HG03558 (cell line): ENCODE results near the gene PTPRA.
"Not testable (repeated sequence)": the region's sequence is repeated elsewhere in the genome, so short reads cannot be mapped to it uniquely, and the experiment has no call there.

Experiments
- ATAC-seq: cut with Tn5 transposase; IDR thresholded peaks from one replicate; pipeline ENCODE4 v1.9.1; 2021; ENCODE audit warnings: moderate number of reproducible peaks; ENCODE audit not compliant: unreplicated experiment; ENCODE audit errors: extremely low read depth

Gene PTPRA

DNA sequence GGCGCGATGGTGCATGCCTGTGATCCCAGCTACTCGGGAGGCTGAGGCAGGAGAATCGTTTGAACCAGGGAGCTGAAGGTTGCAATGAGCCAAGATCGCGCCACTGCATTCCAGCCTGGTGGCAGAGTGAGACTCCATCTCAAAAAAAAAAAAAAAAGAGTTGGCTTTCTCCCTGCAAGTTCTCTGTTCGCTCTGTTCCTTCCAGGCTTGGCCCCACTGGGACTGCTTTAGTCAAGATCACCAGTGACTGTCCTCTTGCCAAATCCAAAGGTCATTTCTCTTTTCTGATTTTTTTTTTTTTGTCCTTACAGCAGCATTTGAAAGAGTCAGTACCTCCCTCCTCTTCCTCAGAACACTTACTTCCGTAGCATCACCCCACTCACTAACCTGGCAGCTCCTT, 159.3 kb downstream of the PTPRA start:
- ATAC-seq = no peak

DNA sequence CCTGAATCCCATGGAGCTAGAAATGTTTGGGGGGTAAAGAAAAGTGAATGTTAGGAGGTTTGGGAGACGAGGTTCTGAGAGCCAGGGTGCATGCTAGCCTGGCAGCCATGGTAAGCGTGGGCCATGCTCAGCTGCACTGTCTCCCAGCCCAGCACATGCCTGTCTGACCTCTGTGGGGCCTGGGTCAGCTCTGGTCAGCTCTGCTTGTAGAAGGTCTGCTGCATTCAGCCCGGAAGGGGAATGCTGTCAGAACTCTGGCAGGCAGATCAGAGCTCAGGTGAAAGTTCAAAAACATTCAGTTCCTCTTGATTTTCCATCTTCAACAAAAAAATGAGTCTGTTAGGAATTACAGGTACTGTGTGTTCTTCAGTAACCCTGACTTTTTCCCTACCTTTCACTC, 164.4 kb downstream of the PTPRA start:
- no peak for ATAC-seq

DNA sequence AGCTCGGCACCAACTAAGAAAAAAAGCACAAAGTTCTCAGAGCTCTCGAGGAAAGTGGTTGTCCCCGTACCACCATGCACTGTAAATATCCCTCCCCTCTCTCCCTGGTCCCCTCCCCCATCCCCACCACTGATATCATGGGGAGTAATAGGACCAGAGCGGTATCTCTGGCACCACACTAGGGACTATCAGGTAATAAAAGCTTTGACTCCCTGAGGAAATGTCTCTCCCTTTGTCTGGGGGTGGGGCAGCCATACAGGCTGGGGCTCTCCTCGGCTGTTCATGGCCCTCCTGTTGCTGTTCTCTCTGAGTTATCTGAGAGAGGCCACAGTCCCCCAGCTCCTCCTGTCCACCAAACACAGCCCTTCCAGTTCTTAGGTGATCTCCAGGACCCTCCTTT, 165.2 kb downstream of the PTPRA start:
- no peak for ATAC-seq

DNA sequence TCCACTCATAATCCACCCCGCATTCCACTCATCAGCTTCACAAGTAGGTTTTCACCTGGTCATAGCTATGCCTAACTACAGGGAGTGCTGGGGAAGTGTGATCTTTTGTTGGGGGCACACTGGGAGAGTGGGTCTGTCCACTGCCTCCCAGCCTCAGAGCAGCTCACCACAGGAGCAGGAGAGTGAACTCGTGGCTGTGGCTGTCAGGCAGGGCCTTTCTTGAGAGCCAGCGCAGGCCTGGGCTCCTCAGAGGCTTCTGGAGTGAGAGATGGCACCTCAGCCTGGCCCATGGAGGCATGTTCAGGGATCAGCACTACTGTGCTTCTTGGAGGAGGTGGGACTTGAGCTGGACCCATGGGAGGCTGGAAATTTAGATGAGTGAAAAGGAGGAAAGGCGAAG, 166.1 kb downstream of the PTPRA start:
- no peak for ATAC-seq

DNA sequence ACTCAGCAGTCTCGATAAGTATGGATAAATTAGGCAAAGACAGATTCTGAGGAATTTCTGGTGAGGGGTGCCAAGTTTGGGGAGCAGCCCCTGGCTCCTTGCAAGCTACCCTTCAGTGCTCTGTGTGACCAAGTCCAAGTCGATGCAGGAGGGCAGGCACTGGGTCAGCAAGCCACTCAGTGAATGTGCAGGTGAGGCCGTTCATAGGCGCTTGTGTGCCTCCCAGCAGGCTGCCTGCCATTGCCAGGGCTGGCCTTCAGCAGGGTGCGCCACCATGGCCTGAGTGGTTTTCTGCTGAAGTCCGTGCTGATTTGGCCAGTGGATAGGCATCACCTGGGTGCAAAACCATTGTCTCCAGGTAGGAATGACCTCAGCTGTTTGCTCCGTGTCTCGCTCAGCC, 166.8 kb downstream of the PTPRA start:
- ATAC-seq = no peak

DNA sequence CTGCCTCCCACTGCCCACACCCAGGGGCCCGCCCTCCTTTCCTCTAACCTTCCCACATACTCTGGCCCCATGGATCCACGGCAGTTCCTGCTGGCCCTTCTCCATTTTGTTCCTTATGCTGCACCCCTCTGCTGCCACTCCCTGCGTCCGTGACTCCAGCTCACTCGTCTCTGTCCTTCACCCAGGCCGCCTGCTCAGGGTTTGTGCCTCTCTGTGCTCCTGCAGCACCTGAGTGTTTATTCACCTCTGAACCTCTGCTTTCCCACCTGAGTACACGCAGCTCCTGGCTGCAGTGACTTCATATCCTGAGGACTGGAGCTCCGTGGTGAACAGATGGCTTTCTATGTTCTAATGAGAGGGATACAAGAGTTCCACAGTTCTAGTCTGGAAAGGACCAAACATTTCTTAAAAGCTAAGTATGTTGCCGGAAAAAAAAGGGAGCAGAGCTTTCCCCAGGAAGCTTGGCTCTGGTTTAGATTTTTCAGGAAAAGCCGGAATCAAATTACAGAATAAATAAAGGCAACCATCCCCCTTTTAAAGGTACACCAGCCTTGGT, 168.7 kb downstream of the PTPRA start:
- ATAC-seq = no peak

DNA sequence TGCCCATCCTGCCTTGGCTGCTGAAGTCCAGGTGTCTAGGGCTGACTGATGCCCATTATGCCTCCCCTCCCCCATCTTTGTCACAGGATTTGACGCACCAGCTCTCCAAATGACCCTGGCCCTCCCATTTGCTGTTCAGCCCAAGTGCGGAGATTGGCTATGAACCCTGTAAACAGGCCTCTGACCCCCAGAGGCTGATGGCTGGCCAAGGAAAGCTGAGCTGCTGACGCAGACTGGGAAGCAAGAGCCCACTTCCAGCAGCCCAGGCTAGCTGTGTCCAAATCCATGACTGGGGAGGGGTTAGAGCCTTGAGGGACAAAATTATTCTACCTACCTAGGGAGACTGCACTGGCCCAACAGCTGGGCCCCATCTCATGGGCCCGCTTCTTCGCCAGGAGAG, 169.3 kb downstream of the PTPRA start:
- ATAC-seq = no peak

DNA sequence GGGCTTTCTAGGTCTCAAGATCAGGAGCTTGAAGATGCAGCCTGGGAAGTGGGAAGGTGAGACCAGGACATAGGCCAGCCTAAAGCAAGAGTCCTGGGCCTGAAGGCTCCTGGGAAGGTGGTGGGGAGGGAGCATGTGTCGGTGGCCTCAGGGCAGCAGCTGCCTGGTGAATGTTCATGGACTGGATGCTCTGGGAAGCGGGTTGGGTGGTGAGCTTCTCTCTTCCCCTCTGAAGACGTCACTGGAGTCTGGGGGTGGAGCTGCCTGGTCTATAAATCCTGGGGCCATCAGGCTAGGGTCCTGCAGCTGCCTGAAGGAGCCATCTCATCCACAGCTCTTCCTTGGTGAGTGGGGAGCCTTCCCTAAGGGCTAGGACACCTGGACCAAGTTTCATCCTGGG, 170.0 kb downstream of the PTPRA start, which contains the start of gene GNRH2:
TSS of gene GNRH2 (plus strand) at position 301 of the 400 bp plus-strand sequence. CDS start 793 bp downstream, outside the sequence.
- ATAC-seq = no peak

DNA sequence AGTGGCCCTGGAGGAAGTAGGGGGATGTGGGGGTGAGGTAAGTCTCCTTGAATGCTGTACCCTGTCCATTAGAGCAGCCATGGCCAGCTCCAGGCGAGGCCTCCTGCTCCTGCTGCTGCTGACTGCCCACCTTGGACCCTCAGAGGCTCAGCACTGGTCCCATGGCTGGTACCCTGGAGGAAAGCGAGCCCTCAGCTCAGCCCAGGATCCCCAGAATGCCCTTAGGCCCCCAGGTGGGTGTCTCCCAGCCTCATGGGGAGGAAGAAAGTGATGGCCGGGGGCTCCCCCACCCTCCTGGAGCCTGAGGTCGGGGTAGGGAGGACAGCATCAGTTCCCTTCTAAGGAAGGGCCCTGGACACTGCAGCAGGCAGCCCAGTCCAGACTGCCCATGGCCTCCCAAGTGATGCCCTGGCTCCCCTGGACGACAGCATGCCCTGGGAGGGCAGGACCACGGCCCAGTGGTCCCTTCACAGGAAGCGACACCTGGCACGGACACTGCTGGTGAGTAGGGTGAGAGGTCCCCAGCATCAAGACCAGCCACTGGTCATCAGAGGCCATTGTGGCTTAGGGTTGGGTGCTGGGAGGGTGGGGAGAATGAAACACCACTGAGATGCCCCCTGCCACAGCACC, 171.2 kb downstream of the PTPRA start:
- ATAC-seq = no peak

DNA sequence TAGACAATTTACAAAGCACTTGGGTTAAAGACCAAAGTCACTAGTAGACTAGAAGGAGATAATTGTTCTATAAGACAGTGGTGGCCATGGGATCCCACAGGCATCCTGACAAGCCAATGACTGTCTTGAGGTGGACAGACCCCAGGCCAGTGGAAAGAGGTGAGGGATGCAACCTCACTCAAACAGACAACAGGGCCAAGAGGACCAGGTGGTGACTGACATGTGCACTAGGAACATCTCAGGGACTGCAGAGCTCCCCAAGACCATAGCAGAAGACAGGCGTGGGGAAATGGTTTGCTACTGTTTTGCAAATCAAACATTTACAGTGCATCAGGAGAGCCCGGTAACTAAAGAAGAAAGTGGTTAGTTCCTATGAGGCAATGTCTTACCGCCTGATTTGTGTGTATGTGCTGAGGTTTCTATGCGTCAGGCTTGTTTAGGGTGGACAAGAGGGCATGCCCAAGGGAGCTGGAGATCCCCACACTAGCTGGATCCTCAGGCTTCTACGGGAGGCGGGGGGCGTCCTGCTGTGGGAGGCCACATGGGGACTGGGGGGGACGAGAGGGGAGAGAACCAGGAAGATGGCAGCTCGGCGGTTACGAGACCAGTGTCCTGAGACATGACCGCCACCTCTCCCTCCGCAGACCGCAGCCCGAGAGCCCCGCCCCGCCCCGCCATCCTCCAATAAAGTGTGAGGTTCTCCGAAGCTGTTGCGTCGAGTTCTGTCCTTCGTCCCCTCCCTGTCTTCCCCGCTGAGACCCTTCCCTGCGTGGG, 171.9 kb downstream of the PTPRA start:
- ATAC-seq = peak; percentile 18

DNA sequence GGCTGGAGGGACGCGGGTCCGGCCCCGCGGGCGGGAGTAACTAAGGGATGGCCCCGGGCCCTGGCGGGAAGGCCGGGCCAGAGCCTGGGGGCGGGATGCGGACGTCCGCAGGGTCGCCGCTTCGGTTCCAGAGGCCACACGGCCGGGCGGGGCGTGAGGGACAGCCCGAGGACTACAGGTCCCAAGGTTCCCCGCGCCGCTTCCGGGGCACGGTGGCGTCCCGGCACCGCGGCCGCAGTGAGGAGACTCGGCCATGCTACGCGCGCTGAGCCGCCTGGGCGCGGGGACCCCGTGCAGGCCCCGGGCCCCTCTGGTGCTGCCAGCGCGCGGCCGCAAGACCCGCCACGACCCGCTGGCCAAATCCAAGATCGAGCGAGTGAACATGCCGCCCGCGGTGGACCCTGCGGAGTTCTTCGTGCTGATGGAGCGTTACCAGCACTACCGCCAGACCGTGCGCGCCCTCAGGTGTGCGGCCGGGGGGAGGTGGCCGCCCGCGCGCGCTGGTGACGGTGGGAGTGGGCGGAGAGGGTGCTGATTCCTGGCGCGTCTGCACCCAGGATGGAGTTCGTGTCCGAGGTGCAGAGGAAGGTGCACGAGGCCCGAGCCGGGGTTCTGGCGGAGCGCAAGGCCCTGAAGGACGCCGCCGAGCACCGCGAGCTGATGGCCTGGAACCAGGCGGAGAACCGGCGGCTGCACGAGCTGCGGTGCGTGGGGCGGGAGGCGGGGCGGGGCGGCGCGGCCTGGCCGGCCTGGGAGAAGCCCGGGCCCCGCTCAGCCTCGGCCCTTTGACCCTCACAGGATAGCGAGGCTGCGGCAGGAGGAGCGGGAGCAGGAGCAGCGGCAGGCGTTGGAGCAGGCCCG, 172.8 kb downstream of the PTPRA start, which contains the start of gene MRPS26:
TSS of gene MRPS26 (plus strand) at position 237 of the 861 bp plus-strand sequence. CDS start at position 254, 17 bp downstream.
- peak; percentile 58 for ATAC-seq

DNA sequence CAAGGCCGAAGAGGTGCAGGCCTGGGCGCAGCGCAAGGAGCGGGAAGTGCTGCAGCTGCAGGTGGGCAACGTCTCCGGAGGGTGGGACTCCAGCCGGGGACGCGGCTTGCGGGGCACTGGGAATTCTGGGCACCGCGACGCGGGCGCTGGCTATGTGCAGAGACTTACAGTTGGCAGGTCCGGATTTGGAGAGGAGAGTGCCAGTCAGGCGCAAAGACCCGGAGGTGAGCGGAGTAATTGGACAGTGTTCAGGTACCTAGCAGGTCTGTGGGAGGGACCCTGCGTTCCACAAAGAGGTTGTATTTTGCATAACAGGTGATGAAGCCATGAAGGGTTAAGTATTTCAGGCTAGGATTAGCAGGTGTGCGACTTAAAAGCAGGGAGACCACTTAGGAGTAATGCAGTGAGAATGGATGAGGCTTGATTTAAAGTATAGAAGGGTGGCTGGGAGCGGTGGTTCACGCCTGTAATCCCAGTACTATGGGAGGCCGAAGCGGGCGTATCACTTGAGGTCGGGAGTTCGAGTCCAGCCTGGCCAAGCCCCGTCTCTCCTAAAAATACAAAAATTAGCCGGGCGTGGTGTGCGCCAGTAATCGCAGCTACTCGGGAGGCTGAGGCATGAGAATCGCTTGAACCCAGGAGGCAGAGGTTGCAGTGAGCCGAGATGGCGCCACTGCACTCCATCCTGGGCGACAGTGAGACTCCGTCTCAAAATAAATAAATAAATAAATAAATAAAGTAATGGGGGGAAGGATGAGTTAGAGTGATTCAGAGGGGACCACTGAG, 173.6 kb downstream of the PTPRA start:
- no peak for ATAC-seq

DNA sequence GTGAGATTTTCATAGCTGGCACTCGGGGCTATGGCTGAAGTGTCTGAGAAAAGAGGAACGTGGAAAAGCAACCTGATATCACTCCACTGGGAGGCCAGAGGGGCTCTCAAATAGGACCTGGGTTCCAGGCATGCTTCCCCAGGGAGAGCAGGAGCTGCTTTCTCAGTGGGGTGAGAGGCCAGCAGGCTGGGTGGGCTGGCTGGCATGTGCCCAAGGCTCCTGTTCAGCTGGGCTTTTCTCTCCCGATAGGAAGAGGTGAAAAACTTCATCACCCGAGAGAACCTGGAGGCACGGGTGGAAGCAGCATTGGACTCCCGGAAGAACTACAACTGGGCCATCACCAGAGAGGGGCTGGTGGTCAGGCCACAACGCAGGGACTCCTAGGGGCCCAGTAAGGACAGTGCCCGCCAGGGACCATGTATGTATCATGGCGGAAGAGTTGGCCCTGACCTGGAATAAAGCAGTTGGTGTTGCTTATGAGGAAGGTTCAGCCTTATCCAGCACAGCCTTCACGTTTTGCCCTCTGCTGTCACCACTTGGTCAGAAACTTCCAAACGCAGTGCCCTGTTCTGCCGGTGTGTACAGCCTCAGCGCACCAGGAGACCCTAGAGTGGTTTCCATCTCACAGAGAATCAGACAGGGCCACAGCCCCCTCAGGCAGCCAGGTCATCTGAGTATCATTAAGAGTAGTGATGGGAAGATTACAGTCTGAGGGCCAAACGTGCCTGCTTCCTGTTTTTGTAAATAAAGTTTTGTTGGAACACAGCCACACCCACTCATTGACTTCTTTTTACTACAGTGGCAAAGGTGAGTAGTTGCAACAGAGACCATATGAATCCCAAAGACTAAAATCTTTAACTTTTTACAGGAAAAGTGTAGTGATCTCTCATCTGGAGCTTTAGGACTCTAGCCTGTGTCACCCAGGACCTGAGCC, 174.5 kb downstream of the PTPRA start:
- no peak for ATAC-seq

DNA sequence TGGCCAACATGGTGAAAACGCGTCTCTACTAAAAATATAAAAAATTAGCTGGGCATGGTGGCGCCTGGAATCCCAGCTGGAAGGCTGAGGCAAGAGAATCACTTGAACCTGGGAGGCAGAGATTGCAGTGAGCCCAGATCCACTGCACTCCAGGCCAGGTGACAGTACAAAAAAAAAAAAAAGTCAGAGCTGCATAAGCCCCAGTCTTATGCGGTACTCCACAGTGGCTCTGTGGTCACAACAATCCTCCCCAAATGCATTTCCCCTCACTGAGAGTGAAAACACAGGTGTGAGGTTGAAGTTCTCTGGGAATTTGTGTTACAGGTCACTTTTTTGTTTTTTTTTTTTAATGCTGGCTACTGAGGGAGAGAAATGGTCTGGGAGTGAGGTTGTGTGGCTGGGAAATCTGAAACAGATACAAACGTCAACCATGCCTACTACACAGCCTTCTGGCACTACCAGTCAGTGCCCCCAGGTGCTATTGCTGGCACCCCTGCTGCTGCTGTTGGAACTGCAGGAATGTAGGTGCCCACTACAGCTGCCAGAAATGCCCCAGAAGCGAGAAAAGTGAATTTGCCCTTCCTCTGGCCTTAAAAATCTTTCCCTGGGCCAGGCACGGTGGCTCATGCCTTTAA, 178.2 kb downstream of the PTPRA start:
- no peak for ATAC-seq

DNA sequence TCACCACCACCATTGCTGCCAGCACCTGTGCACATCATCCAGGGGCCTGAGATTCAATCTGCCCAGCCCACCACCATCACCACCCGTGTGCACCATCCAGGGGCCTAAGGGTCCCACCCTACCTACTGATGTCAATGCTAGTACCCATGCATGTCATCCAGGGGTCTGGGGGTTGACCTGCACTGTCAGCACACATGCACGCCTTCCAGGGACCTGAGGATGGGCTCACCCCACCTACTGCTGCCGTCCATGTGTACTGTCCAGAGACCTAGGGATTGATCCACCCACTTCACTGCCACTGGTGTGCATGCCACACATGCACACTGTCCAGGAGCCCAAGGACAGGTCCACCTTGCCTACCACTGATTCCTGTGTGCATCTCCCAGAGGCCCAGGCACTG, 186.2 kb downstream of the PTPRA start:
- no peak for ATAC-seq

DNA sequence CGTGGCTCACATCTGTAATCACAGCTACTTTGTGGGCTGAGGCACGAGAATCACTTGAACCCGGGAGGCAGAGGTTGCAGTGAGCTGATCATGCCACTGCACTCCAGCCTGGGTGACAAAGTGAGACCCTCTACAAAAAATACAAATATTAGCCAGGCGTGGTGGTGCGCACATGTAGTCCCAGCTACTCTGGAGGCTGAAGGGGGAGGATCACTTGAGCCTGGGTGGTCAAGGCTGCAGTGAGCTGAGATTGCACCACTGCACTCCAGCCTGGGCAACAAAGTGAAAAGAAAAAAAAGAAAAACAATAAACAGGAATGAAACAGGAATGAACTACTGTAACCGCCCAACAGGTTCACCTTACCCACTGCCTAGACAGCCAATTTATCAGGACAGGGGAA, 190.8 kb downstream of the PTPRA start:
- not testable (repeated sequence) for ATAC-seq

DNA sequence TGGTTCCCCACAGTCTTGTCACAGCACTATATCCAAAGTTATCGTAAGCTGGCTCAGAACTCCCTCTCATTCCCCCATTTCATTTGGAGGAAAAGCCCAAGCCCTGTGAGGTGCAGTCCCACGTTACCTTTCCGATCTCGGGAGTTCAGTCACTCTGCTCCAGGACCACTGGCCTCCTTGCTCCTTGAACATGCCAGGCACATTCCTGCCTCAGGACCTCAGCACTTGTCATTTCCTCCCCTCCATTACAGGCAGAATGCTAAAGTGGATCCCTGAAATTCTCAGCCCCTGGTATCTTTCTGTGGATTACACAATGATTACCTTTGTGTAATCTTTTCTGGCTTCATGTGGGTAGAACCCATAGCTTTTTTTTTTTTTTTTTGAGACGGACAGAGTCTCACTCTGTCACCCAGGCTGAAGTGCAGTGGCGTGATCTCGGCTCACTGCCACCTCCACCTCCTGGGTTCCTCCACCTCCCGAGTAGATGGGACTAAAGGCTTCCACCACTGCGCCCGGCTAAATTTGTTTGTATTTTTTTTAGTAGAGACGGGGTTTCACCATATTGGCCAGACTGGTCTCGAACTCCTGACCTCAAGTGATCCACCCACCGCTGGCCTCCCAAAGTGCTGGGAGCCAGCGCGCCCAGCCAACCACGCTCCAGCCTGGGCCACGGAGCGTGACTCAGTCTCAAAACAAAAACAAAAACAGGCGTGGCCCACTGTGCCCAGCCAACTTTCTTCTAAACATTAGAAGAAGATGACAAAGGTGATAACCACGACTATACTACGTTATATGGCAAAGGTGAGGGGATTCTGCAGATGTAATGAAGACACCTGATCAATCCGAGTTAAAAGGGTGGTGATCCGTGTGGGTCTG, 194.1 kb downstream of the PTPRA start:
- no peak for ATAC-seq
